HG02943 (cell line): ENCODE results near the gene INSC.
"Not testable (repeated sequence)": the region's sequence is repeated elsewhere in the genome, so short reads cannot be mapped to it uniquely, and the experiment has no call there.

ENCODE experiments used
- ATAC-seq: cut with Tn5 transposase; IDR thresholded peaks from one replicate; pipeline ENCODE4 v1.9.1; 2021; ENCODE audit warnings: mild to moderate bottlenecking, low read depth, moderate library complexity; ENCODE audit not compliant: unreplicated experiment

The INSC gene

GRCh38 chr11:15114501-15115475 is at the start of gene INSC:
Gene INSC, plus strand, starts transcription at chr11:15114923. Its CDS starts 34,252 bp downstream, at chr11:15149175.
- no peak for ATAC-seq

GRCh38 chr11:15069751-15070150 is 45.0 kb upstream of the INSC start:
- not testable (repeated sequence) for ATAC-seq

- no peak for ATAC-seq
Measured at GRCh38 chr11:15071556-15072255, 43.0 kb upstream of the INSC start.

GRCh38 chr11:15072551-15073143 is 42.1 kb upstream of the INSC start:
- ATAC-seq: no peak

- no peak for ATAC-seq
Measured at GRCh38 chr11:15073361-15074205, 41.1 kb upstream of the INSC start, which contains the start of gene CALCB. Gene CALCB, plus strand, starts transcription at chr11:15073593. Its CDS starts 1,126 bp downstream, at chr11:15074719.

GRCh38 chr11:15074206-15075161 is 40.2 kb upstream of the INSC start:
- peak; percentile 90 for ATAC-seq

GRCh38 chr11:15075162-15075526 is 39.6 kb upstream of the INSC start:
- peak; percentile 3 for ATAC-seq

GRCh38 chr11:15091175-15091574 is 23.5 kb upstream of the INSC start:
- ATAC-seq: no peak

GRCh38 chr11:15091625-15092024 is 23.1 kb upstream of the INSC start:
- ATAC-seq: no peak

GRCh38 chr11:15093432-15093831 is 21.3 kb upstream of the INSC start:
- no peak for ATAC-seq

GRCh38 chr11:15095736-15096228 is 18.9 kb upstream of the INSC start:
- no peak for ATAC-seq

- no peak for ATAC-seq
Measured at GRCh38 chr11:15097411-15097810, 17.3 kb upstream of the INSC start.

GRCh38 chr11:15099267-15099666 is 15.5 kb upstream of the INSC start:
- ATAC-seq: no peak

- peak; percentile 68 for ATAC-seq
Measured at GRCh38 chr11:15101072-15101709, 13.5 kb upstream of the INSC start.

- no peak for ATAC-seq
Measured at GRCh38 chr11:15104166-15104565, 10.6 kb upstream of the INSC start.

- no peak for ATAC-seq
Measured at GRCh38 chr11:15106201-15106965, 8.3 kb upstream of the INSC start.

GRCh38 chr11:15107730-15108515 is 6.8 kb upstream of the INSC start:
- ATAC-seq: peak; percentile 79
